WTC11 (cell line): ENCODE results near the gene FMNL2.

Source experiments
- CBFB ChIP-seq: sonication (generic); formaldehyde crosslinking; IDR thresholded peaks from 2 replicates; pipeline ENCODE4 v1.8.1; 2022; ENCODE audit warnings: mild to moderate bottlenecking, low read depth, missing genetic modification reagents
- ESRRA ChIP-seq: sonication (generic); formaldehyde crosslinking; IDR thresholded peaks from 2 replicates; pipeline ENCODE4 v1.8.1; 2022; ENCODE audit warnings: mild to moderate bottlenecking, missing genetic modification reagents, borderline replicate concordance
- ETV6 ChIP-seq: sonication (generic); formaldehyde crosslinking; IDR thresholded peaks from 2 replicates; pipeline ENCODE4 v1.8.1; 2022; ENCODE audit warnings: mild to moderate bottlenecking, missing genetic modification reagents
- FOXJ3 ChIP-seq: sonication (generic); formaldehyde crosslinking; IDR thresholded peaks from 2 replicates; pipeline ENCODE4 v1.9.0; 2021; ENCODE audit warnings: missing genetic modification reagents, mild to moderate bottlenecking, borderline replicate concordance
- JAZF1 ChIP-seq: fragments of 250-450 bp; sonication (Bioruptor Pico); IDR thresholded peaks from 2 replicates; pipeline ENCODE4 v1.9.0; 2021; ENCODE audit warnings: moderate library complexity, mild to moderate bottlenecking, inconsistent platforms
- SP1 ChIP-seq: sonication (generic); formaldehyde crosslinking; conservative IDR thresholded peaks from 2 replicates; pipeline ENCODE4 v1.8.1; 2022; ENCODE audit warnings: missing genetic modification reagents
- ZNF263 ChIP-seq: sonication (generic); formaldehyde crosslinking; IDR thresholded peaks from 2 replicates; pipeline ENCODE4 v1.8.1; 2022; ENCODE audit warnings: low read depth, mild to moderate bottlenecking, moderate library complexity, missing genetic modification reagents
- TF ChIP-seq, protein P1 (sequence below): fragments of 200-600 bp; IDR thresholded peaks from 2 replicates; pipeline ENCODE4 v1.8.0; 2022; ENCODE audit warnings: antibody characterized with exemption
- TF ChIP-seq, protein P2 (sequence below): sonication (generic); formaldehyde crosslinking; conservative IDR thresholded peaks from 2 replicates; pipeline ENCODE4 v1.8.1; 2022; ENCODE audit warnings: mild to moderate bottlenecking, missing genetic modification reagents
- TF ChIP-seq, protein P3 (sequence below): sonication (generic); formaldehyde crosslinking; IDR thresholded peaks from 2 replicates; pipeline ENCODE4 v1.8.0; 2022; ENCODE audit warnings: missing genetic modification reagents

DNA sequence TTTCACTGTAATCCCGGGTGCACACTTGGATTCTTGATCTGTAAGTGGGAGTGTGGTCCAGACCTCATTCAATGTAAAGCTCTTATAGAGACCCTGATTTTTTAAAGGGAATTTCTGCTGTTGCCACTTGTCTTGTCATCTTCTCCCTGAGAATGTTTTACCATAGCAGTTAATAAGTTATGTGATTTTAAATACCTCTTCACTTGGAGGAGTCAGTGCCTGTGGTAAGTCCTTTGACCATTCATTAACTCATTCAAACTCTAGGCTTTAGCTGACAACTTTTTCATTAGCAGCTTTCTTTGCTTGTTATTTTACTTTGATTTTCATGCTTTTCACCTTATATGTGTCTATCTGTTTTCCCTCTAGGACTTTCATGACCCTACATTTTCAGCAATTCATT, 51.3 kb downstream of the FMNL2 start:
- TF ChIP-seq ZNF263 (CRISPR knock-in tag), result no peak
- TF ChIP-seq, protein P1, sequence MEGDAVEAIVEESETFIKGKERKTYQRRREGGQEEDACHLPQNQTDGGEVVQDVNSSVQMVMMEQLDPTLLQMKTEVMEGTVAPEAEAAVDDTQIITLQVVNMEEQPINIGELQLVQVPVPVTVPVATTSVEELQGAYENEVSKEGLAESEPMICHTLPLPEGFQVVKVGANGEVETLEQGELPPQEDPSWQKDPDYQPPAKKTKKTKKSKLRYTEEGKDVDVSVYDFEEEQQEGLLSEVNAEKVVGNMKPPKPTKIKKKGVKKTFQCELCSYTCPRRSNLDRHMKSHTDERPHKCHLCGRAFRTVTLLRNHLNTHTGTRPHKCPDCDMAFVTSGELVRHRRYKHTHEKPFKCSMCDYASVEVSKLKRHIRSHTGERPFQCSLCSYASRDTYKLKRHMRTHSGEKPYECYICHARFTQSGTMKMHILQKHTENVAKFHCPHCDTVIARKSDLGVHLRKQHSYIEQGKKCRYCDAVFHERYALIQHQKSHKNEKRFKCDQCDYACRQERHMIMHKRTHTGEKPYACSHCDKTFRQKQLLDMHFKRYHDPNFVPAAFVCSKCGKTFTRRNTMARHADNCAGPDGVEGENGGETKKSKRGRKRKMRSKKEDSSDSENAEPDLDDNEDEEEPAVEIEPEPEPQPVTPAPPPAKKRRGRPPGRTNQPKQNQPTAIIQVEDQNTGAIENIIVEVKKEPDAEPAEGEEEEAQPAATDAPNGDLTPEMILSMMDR, result no peak
- TF ChIP-seq, protein P2, sequence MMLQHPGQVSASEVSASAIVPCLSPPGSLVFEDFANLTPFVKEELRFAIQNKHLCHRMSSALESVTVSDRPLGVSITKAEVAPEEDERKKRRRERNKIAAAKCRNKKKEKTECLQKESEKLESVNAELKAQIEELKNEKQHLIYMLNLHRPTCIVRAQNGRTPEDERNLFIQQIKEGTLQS (CRISPR knock-in tag), result no peak
- TF ChIP-seq ETV6, result no peak
- TF ChIP-seq JAZF1 (CRISPR knock-in tag), result no peak
- no peak for TF ChIP-seq FOXJ3 (CRISPR knock-in tag)
- TF ChIP-seq ESRRA (CRISPR knock-in tag), result no peak
- TF ChIP-seq, protein P3, sequence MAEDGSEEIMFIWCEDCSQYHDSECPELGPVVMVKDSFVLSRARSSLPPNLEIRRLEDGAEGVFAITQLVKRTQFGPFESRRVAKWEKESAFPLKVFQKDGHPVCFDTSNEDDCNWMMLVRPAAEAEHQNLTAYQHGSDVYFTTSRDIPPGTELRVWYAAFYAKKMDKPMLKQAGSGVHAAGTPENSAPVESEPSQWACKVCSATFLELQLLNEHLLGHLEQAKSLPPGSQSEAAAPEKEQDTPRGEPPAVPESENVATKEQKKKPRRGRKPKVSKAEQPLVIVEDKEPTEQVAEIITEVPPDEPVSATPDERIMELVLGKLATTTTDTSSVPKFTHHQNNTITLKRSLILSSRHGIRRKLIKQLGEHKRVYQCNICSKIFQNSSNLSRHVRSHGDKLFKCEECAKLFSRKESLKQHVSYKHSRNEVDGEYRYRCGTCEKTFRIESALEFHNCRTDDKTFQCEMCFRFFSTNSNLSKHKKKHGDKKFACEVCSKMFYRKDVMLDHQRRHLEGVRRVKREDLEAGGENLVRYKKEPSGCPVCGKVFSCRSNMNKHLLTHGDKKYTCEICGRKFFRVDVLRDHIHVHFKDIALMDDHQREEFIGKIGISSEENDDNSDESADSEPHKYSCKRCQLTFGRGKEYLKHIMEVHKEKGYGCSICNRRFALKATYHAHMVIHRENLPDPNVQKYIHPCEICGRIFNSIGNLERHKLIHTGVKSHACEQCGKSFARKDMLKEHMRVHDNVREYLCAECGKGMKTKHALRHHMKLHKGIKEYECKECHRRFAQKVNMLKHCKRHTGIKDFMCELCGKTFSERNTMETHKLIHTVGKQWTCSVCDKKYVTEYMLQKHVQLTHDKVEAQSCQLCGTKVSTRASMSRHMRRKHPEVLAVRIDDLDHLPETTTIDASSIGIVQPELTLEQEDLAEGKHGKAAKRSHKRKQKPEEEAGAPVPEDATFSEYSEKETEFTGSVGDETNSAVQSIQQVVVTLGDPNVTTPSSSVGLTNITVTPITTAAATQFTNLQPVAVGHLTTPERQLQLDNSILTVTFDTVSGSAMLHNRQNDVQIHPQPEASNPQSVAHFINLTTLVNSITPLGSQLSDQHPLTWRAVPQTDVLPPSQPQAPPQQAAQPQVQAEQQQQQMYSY, result no peak
- TF ChIP-seq CBFB, result no peak
- TF ChIP-seq SP1 (CRISPR knock-in tag), result no peak
